Neural cell (in vitro differentiated cells): Measurements from ENCODE around the gene TBATA.
A peak's percentile ranks its signal among the peaks of the same experiment; 100 is the strongest.

Experiments
- CTCF ChIP-seq: fragments of 450-650 bp; IDR thresholded peaks from 2 replicates; pipeline ENCODE4 v1.5.1; 2014; ENCODE audit warnings: antibody characterized with exemption, mild to moderate bottlenecking, moderate library complexity; ENCODE audit not compliant: poor library complexity, severe bottlenecking
- EZH2 ChIP-seq: fragments of 200-600, 300-800 bp; shearing (Covaris generic), sonication (generic); IDR thresholded peaks from 2 replicates; pipeline ENCODE4 v1.6.1; 2014; ENCODE audit warnings: antibody characterized with exemption, low read length, borderline replicate concordance, mild to moderate bottlenecking; ENCODE audit not compliant: insufficient read depth, poor library complexity, severe bottlenecking
- TAF1 ChIP-seq: IDR thresholded peaks from 2 replicates; pipeline ENCODE4 v1.6.1; 2012; ENCODE audit warnings: low read depth

GRCh38 chr10:70815504-70816219 lies 30.5 kb upstream of the TBATA start, which contains the start of gene SGPL1:
- no peak for TF ChIP-seq EZH2
- TF ChIP-seq TAF1, result no peak
- peak; percentile 98 for TF ChIP-seq CTCF
